Dermis microvascular lymphatic vessel endothelial cell (primary cell): ENCODE results near the gene NFIA. TPM values are rescaled to one million over a fixed set of nuclear protein-coding genes. Genes with fewer than 3 reads are reported as not detected.
A peak's percentile ranks its signal among the peaks of the same experiment; 100 is the strongest.

Experiments used
- DNase-seq, 2 donors: peaks; one replicate each; pipeline versions ENCODE4 v3.0.0 to v3.0.0-alpha.2; 2010; ENCODE audit warnings: low read depth in 2 of 2
- total RNA-seq: library from RNA; depleted of rRNA; stranded (reverse); fragments of >200 nt; gene quantifications from 2 replicates; pipeline ENCODE4 v1.2.1, GENCODE V29; 2014

NFIA gene
- total RNA-seq = 9.6 and 20.7 TPM in 2 replicates

DNA sequence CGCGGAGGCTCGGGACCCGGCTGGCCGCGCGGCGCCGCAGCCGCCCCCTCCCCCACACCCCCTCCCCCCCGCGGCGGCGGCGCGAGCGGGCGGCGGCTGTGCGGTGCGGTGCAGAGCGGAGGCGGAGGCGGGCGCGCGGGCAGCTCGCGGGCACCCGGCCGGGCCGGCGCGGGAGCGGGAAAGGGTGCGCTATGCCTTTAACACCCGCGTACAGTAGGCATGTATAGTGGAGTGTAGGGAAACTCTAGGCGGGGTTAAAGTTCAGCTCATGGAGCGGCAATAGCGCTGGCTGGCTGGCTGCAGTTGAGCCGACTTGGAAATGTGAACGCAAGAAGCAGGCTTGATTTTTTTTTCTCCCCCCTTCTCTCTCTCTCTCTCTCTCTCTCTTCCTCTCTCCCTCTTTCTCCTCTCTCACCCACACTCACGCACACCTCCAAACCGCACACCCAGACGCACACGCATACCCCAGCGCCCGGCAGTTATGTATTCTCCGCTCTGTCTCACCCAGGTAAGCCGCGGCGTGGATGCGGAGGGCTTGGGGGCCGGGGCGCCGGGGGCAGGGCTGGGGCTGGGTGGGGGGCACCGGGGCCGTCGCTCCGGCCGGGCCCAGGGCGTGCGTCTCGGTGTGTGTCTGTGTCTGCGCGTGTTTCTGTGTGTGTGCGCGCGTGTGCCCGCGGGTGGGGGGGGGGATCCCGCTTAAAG, at the start of gene NFIA:
Gene NFIA, plus strand, starts transcription at position 251 of the 702 bp plus-strand sequence.
- peak in 1 of 2 donors; percentile 80 for DNase-seq

DNA sequence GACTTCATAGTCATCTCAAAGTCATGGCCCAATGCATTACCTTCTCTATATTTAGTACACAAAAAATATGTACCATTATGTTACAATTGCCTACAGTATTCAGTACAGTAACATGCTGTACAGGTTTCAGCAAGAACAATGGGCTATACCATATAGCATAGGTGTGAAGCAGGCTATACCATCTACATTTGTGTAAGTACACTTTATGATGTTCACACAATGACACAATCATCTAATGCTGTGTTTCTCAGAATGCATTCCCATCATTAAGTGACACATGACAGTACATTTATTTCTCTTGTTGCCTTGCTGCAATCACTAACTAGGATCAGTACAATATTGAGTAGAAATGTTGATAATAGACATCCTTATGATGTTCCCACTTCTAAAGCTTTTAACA, 46.5 kb upstream of the NFIA start:
- DNase-seq = no peak

DNA sequence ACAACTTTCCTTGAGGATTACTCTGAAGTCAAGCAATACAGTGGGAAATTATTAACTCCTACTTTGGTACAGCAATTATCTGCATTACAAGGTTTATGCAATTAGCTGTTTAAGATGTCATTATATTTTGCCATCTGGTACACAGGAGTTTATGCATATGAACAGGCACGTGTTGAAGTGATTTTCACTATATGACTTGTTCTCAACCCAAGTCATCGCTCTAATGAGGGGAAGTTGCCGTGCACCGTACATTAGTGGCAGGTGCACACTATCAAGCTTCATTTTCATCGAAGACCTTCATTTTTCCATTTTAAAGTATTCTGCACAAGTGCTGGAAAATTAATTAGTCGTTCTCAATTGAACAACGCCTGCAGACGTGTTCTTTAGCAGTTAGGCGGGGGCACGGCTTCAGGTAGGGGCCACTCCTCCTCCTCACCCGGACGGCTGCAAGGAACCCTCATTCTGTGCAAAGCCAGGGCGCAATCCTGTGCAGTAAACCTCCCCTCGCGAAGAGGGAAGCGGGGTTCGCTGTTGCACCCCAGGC, 39.8 kb upstream of the NFIA start:
- DNase-seq = no peak

DNA sequence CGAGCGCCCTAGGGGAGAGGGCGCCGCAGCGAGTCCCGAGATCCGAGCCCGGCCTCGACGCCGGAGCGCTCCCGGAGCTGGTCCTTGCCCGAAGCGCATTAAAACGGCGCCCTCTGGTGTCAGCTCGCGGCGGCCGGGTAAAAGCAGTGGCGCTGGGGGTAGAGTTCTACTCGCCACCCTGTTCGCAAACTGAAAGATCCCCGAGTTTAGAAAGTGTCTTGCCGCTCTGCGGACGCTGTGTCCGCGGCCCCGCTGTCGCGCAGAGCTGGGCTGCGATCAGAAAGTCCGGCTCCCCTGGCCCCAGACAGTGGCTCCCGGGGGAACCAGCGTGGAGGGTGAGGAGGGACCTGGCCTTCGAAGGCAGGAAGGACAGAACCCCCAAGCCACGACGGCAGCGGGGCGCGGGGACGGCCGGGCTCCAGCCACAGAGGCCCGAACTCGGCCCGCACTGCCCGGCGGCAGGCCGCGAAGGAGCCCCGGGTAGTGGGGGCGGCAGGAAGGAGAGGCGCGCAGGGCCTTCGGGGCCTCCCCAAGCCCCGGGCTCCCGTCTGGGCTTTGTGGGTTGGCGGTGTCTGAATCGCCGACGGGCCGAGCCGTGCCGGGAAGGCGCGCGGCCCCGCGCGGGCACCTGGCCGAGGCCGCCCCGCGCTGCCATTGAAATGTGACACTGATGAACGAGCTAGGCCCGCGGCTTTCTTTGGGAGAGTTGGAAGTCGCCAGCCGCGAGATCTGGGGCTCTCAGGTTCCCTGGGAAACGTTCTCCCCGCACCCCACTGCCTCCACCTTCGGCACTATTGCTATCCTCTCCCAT, 39.1 kb upstream of the NFIA start:
- DNase-seq = peak; percentile 61 to 81

DNA sequence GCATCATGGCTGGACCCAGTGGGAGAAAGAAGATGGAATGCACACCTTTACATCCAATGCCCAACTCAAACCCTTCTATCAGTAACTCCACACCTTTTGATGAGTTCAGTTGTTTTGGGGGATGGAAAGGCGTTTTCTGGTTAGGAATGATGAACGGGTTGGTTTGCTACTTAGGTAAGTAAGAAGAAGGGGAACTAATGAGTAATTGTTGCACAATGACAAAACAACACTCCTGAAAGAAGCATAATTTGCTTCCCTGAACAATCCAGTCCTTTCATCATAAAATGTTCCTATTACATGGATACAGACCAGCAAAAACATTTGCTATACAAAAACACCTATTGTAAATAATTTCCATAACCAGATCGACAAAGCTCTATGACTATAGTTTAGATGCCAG, 35.9 kb upstream of the NFIA start:
- no peak for DNase-seq

DNA sequence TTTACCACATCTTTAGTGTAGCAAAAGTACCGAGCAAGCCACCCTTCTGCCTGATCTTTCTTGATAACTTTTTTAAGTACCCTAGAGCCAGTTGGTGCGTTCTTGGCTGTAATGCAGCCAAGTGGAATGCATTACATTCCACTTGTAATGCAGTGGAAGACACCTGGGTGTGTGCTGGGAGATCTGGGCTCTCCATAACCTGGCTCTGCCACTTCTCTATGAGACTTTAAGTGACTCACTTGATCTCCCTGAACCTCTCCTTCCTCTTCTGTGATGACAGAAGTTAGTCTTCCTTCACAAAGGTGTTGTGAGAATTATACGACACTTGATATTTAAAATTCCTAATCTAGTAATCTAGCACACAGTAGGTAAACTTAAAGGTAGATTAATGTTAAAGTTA, 35.3 kb upstream of the NFIA start:
- DNase-seq = no peak

DNA sequence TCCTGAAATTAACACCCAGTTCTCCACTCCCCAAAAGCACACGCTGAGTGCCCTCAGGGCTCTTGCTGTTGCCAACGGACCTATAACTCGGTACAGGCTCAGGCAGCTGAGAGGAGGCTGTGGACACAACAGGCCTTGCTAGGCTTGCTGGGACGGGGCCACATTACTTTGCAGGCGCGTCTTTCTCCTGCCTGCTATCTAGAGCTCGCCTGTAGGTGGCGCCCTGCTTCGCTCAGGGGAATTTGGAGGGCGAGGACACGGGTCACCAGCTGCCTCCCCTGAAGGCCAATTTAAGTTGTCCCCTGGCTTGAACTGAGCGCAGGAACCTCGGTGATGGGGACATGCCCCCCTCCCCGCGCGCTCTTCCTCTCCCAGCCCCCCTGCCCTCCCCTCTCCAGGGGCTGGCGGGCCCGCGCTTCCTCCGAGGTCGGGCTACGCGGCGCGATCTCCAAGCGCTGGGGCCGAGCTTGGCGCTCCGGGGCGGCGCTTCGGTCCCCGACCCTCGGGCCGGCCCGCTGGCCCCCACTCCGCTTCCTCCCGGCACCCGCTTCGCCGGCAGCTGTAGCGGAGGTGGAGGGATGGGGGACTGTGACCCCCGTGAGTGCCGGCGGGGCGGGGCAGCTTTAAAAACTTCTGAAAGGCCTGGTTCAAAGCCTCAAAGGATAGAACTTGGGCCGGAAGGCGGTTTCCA, 32.4 kb upstream of the NFIA start:
- DNase-seq = peak; percentile 87 to 90

DNA sequence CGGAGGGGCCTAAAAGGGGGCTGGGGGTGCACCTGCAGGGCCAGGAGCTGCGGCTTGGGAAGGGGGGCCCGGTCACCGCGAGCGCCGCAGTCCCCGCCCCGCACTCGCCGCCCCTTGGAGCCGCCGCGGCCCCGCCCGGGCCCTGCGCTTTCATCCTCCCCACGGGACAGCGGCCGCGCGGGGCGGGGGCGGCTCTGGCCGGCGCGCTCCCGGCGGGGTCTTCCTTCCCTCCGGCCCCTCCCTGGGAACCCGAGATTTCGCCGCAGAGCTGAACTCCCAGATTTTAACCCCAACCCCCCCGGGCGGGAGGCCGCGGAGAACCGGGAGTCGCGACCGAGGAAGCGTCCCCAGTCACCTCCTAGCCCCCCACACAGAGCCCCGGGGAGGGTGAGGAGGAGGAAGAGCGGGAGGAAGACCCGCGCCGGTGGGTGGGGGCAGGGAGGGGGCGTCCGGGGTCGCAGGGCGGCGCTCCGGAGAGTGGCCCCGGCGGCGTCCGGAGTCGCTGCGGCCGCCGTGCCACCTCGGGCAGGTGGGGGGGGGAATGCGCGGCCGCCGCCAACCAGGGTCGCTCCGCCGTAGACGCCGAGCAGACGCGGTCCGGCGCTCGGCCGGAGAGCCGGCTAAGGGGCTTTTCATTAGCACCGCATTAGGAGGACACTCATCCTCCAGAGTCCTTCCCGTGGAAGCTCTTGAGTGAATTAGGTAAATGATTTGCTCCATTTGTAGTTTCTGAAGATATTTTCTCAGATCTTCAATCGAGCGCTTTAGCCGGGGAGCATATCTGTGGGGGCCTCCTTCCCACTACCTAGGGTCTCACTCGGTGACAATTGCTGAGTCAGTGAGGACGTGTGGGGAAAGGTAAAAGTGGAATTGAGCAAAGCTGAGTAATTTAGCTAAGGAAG, 31.6 kb upstream of the NFIA start:
- DNase-seq = peak in 1 of 2 donors; percentile 59

DNA sequence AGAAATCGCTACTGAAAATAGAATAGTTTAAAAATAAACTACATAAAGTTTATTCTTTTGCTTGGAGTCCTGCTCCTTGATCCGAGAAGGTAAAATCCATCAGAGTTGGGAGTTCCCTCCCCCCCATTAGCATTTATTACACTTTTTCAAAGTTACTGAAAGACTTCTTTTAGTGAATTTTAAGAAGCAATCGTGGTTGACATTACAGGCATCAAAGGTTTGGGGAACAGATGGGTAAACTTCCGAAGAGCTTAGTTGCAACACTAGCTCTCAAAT, 31.0 kb upstream of the NFIA start:
- DNase-seq = no peak

DNA sequence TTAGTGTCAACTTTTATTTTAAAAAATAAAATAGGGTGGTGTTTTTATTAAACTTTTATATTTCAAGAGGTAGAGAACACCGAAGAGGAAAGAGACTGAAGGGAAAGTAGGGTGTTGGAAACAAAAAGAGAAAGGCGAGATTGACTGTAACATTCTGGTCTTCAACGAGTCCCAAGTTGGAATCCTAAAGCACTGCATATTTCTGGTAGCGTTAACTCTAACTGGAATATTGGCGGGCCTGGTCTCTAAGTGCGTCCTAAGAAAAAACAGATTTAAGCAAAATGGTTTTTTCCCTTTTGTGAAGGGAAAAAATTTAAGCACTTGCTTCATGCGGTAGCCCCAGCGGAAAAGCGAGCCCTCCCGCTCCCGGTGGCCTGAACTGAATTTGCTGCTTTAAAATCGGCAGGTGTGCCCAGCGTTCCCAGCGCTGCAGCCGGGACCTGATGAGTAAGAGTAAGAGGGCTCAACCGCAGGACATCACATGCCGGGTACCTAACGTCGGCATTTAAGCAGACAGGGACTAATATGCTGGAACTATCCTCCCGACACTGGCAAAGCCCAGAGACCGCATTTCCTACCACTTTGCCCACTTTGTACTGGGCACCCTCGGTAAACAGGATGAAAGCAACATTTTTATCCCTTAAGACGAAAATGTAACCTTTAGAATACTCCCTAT, 30.5 kb upstream of the NFIA start:
- DNase-seq = peak in 1 of 2 donors; percentile 19

DNA sequence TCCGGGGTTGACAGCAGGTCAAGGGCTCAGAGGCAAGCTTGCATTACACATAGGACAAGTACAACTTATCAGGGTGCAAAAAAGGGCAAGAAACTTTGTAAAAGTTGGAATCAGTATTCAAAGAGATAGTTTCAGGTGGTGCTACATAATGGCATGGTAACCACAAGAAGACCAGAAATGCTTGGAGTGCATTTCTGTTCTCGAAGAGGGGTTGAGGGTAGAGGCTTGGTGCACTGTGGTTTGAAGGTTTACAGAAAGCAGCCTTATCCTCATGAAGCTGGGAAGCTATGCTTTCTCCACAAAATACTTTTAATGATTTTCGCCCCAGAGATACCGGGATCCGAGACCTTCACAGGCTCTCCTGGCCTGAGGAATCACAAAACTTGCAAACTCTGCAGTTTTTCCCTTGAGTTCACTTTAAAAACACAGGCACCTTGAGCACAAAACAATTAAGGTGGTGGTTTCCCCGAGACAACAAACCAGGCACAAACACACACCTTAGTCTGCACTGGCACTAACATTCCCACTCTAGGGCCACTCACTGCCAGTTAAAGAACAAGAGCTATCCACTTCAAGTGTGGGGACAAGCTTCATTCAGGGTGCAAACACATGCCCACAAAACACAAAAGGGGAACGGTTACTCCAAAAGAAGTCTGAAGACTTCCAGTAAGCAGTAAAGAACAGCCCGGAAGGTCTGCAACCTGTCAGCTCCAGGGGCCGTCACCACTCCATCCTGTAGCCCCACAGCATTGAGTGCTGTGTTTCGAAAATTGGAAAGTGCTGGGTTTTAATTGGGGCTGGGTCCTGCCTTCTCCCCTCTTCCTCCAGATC, 29.8 kb upstream of the NFIA start:
- no peak for DNase-seq

DNA sequence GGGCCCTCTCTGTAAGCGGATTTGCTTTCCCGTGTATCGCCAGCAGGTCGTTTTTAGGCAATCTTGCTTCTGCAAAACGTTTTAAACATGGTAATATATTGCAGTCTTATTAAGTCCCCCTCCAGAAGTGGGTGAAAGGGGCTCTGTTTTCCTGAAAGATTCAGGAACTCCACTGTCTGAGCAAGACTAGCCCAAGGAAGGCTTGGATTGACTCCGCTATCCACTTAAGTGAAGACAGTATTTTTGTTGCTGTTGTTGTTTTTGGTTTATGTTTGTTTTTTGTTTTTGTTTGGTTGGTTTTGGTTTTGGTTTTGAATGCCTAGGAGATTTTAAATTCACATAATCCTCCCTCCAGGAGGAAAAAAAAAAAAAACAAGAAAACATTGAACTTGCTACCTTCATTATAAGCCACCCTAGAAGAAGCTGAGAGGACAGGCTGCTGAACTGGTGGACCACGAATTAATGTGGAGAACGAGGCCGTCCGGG, 29.1 kb upstream of the NFIA start:
- DNase-seq = no peak

DNA sequence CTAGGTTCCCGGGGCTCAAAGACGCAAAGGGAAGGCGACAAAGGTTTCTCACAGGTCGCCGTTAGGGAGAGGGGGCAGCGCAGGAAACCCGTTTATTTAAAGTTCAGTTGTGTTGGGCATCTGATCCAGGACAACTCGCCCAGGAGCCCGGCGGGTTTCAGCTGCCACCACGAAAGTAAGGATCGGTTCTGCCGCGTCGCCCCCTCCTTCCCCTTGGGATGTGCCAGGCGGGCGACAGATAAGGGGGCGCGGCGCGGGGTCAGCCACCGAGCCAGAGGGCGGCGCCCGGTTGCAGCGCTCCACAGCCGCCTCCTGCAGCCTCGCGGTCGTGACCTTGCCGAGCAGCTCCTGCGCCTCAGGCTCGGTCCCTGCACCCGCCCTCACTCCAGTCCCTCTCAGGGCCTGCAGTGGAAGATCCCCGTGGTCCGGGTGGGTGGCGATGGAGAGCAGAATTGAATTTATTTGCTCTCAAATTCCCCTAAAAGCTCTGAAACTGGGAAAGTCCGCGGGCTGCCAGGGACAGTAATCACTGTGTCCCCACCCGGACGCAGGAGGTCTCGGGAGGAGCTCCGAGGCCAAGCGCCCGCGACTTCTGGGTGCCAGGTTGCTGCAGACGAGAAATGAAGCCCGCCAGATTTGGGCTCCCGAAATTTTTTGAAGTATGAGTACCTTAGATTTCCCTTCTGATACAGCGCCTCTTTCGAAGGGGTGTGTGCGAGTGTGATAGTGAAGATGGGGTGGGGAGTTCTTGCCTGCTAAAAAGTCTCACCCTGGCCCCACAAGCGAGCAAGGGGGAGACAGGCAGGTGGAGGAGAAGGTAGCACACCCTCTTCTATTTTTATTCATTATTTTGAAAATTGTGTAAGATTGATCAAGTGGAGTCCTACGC, 28.4 kb upstream of the NFIA start:
- no peak for DNase-seq

DNA sequence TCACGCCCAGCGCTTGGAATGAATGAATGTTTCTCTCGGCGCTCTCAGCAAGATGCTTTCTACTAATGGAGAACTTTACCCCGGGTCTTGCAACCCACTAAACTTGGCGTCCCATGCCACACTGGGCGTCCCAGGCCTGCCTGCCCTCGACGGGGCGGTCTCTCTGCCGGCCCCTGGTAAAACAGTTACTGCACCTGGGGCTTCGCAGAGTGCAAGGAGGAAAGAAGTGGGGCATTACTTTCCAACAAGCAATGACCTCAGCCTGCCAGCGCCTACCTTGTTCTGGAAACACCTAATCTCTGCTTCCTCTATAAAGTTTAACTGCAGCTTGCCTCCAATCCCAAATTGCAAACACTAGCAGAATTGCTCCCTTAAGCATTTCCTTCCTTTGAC, 27.8 kb upstream of the NFIA start:
- DNase-seq = no peak

DNA sequence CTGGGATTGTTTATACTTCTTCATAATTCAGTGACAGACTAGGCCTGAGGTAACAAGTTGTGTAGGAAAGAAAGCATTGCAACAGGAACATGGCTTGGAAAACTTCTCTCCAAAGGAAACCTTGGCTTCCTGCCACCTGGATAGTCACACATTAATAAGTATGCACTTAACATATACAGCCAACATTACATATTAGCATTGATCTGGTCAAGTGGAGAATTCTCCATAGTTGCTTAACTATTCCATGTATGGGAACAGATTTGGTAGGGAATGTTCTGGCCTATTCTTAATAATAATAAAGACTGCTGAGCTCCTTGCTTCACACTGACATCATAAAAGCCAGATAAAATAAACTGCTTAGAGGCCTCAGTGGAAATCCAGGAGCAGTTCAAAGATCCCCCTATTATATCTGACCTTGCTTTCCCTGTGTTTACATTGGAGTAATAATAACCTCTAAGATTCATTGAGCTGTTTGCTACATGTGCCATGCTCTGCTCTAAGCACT, 27.2 kb upstream of the NFIA start:
- peak in 1 of 2 donors; percentile 61 for DNase-seq

DNA sequence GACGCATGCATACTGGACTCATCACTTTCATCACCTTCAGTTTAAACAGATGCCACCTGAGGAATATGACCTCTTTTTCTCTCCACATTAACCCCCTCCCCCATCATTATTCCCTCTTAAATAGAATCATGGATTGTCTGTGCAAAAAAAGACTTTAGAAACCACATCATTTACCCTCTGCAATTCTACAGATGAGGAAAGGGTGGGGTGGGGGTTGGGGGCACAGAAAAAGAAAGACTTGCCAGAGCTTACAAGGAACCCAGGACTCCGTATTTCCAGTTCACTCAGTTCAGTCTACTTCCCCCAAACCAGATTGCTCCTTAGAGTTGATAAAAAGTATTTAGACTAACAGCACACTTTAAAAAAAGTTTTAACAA, 26.2 kb upstream of the NFIA start:
- no peak for DNase-seq

DNA sequence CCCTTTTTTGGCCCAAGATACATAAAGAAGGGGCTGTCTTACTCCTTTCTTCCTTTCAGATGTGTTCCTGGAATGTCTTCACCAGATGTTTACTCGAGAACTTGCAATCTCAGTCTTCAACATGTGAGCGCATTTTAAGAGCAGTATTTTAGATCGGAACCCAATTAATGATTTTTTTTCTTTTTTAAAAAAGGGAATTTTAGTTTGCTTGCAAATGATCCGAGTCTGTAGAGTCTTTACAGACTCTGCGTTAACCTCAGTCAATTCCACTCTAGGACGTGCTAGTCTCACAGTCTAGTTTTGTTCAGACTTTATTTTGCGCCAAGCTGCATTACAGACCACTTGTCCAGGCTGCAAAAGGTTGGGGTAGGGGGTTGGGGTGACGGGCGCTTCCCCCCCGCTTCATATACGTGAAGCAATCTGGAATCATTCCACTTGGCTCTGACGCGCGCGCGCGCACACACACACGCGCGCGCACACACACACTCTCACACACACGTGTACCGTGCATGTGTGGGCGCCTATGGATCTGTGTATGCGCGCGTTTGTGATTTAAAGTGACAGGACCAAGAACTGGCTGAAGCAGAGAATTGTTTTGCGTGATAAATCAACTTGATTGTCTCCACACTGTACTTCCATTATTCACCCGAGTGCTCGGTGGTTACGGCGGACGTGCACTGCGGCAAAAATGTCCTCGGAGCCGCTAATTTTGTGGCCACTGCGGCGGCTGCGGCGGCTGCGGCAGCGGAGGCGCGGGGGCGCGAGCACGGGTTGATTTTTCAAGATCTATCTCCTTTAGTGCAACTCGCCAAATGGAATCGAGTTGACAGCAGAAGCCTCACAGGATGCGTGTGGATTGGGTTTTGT, 25.6 kb upstream of the NFIA start:
- DNase-seq = peak; percentile 48 to 74
